Stimulated activated CD8-positive, alpha-beta memory T cell treated with anti-CD3 and anti-CD28 coated beads, Interleukin-7, amount 100 ng/mL, for 24 hours (primary cell): ENCODE measurements around the gene PTP4A2.

ENCODE experiments used
- DNase-seq: peaks from one replicate; pipeline ENCODE4 v3.0.0-alpha.2; 2020; ENCODE audit warnings: low read depth

Gene PTP4A2

GRCh38 chr1:31885851-31886250, 52.3 kb downstream of the PTP4A2 start:
- DNase-seq = no peak

GRCh38 chr1:31883357-31883942, 54.7 kb downstream of the PTP4A2 start:
- DNase-seq = no peak

GRCh38 chr1:31881688-31882000, 56.5 kb downstream of the PTP4A2 start:
- DNase-seq = no peak

- no peak for DNase-seq
These were observed 57.0 kb downstream of the PTP4A2 start for GRCh38 chr1:31880957-31881687.

- no peak for DNase-seq
These were observed 58.1 kb downstream of the PTP4A2 start for GRCh38 chr1:31879981-31880608.

- no peak for DNase-seq
These were observed 60.1 kb downstream of the PTP4A2 start for GRCh38 chr1:31878058-31878457.

- no peak for DNase-seq
These were observed 60.6 kb downstream of the PTP4A2 start for GRCh38 chr1:31877544-31877943.

GRCh38 chr1:31875636-31876236, 62.4 kb downstream of the PTP4A2 start:
- no peak for DNase-seq

- DNase-seq = no peak
These were observed 63.2 kb downstream of the PTP4A2 start for GRCh38 chr1:31874942-31875341.

- DNase-seq = no peak
These were observed 65.2 kb downstream of the PTP4A2 start for GRCh38 chr1:31872658-31873636.

GRCh38 chr1:31871703-31872102, 66.5 kb downstream of the PTP4A2 start:
- no peak for DNase-seq

GRCh38 chr1:31870086-31870736, 68.0 kb downstream of the PTP4A2 start:
- DNase-seq = no peak

- DNase-seq = no peak
These were observed 68.7 kb downstream of the PTP4A2 start for GRCh38 chr1:31869449-31869848.

GRCh38 chr1:31868862-31869261, 69.3 kb downstream of the PTP4A2 start:
- no peak for DNase-seq

GRCh38 chr1:31867546-31867945, 70.6 kb downstream of the PTP4A2 start:
- DNase-seq = no peak

- no peak for DNase-seq
These were observed 71.6 kb downstream of the PTP4A2 start for GRCh38 chr1:31866450-31867032.

- DNase-seq = no peak
These were observed 72.3 kb downstream of the PTP4A2 start for GRCh38 chr1:31865728-31866449.

GRCh38 chr1:31862071-31862470, 76.1 kb downstream of the PTP4A2 start:
- DNase-seq = no peak

GRCh38 chr1:31861346-31861745, 76.8 kb downstream of the PTP4A2 start:
- DNase-seq = no peak

GRCh38 chr1:31860581-31860980, 77.6 kb downstream of the PTP4A2 start:
- DNase-seq = no peak
